ENCODE results near the gene LDLRAD2.

The LDLRAD2 gene

GRCh38 chr1:21842606-21843162, 30.6 kb downstream of the LDLRAD2 start:
- no peak for DNase-seq

DNA sequence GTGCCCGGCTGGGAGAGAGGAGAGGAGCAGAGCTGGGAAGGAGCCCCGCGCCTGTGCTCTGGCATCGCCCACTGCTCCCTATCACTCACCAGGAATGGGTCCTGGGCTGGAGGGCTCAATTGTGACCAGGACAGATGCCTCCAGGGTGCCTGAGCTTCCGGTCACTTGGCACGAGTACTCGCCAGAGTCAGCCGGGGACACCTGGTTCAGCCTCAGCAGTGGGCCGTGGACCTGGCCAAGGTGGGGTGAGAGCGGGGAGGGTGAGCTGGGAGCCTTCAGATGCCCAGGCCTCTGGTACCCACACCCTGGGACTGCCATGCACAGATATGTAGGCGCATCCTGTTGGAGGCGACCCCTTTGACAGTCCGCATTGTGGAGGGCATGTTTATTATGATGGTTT, 31.1 kb downstream of the LDLRAD2 start:
- DNase-seq = no peak

GRCh38 chr1:21843996-21844395, 31.9 kb downstream of the LDLRAD2 start:
- DNase-seq = no peak

DNA sequence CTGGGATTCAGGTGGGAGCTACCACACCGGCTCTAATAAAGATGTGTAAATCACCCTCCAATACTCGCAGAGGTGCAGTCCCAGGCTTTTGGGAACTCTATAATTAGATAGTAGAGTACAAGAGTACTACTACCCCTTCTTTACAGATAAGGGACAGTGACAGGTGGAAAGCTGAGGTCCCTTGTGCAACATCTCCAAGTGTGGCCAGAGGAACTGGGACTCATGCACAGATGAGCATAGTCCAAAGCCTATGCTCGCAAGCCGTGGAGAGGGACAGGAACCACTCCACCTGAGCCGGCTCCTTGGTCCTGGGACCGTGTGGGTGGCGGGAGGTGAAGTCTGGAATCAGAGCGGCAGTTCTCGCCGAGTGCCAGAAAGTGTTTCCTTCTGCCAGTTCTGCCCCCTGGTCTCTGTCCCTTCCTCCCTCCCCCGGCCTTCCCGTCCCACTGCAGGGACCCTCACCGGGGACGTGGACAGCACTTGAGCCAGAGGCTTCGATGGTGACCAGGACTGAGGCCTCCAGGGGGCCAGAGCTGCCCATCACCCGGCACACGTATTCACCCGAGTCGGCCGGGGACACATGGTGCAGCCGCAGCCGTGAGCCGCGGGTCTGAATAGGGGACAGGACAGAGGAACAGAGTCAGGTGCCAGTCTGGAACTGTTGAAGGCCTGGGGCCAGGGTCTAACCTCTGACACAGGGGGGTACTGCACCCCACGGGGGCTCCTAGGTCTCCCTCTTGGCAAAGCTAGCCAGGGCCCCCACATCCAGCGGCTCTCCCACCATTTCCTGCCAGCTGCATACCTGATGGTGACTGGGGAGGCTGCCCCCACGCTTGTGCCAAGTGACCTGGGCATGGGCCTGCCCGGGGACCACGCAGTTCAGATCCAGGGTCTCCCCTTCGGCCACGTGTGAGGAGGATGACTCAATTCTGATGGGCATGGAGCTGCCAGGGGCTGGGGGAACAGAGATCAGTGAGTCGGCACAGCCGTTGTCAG, 33.9 kb downstream of the LDLRAD2 start:
- no peak for DNase-seq

DNA sequence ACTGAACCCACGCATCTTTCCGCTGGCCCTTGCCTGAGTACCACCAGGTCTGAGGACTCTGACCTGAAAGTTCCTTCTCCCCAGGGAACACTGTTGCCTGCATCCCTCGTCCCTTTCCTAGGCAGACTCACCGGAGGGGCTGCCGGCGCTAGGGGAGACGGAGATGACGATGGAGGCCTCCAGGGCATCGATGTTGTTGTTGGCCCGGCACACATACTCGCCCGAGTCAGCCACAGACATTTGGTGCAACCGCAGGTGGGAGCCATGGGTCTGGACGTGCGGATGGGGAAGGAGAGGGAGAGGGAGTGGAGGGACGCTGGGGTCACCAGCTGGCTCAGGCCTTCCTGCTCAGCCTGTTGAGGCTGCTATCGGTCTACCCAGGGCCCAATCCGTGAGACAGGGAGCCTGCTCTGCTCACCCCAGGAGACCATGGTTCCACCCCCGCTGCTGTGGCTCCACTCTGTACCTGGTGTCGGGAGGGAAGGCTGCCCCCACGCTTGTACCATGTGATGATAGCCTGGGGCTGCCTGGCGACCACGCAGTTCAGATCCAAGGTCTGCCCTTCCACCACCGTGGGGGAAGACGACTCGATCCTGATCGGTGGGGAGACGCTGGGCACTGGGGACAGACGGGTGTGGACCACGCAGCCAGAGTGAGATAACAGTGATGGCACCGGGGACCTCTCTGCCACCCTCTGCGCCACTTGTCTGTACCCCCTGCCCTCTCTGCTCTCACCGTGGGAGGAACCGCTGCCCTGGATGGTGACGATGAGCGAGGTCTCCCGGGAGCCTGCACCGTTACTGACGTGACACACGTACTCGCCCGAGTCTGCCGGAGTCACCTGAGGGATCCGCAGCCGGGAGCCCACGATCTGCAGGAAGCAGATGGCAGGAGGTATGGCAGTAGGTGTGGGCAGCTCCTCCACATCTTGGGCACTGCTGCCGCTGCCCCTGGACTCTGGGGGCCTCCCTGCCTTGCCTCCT, 35.4 kb downstream of the LDLRAD2 start:
- DNase-seq = no peak

DNA sequence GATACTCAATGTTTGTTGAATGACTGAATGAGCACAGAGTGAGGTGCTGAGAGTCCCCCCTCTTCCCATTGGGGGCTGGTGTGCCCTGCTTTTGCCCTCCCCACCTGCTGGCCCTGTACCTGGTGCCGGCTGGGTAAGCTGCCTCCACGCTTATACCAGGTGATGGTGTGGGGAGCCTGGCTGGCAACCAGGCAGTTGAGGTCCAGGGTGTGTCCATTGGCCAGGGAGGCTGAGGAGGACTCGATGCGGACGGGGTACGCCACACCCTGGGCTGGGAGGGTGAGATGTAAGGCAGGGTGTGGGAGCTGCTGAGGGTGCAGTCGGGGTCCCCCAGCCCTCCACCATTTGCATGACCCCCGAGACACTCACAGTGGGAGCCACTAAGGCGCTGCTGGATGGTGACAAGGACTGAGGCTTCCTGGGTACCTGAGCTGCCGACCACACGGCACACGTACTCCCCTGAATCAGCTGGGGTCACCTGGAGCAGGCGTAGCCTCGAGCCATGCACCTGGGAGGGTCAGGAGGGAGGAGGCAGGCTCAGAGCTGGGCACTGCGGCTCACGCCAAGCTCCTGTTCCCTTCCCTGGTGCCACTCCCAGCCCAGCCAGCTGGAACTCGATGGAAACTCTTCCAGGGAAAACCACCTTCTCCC, 36.6 kb downstream of the LDLRAD2 start:
- DNase-seq = no peak

GRCh38 chr1:21849909-21850576, 38.0 kb downstream of the LDLRAD2 start:
- DNase-seq = no peak

DNA sequence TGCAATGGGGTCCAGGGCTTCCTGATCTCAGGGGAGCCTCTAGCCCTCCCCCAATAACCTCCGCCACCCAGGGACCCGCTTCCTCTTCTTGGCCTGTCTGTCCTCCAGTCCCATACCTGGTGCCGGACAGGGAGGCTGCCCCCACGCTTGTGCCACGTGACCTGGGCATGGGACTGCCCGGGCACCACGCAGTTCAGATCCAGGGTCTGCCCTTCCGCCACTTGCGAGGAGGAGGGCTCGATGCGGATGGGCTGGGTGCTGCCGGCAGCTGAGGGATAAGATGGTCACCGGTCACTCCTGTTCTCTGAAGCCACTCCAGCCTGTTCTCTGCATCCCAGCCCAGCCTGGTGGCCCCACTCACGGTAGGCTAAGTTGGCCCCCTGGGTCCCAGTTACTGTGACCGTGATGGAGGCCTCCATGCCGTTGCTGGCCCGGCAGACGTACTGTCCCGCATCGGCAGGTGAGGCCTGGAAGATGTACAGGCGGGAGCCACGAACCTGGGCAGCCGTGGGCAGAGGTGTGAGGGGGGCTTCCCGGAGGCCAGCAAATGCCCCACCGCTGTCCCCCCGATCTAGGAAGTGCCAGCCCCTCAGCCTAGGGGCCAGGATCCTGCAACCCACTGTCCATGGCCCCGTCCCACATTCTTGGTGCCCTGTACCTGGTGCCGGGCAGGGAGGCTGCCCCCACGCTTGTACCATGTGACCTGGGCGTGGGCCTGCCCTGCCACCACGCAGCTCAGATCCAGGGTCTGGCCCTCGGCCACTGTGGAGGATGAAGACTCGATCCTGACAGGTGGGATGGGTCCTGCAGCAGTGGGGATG, 39.6 kb downstream of the LDLRAD2 start:
- no peak for DNase-seq

DNA sequence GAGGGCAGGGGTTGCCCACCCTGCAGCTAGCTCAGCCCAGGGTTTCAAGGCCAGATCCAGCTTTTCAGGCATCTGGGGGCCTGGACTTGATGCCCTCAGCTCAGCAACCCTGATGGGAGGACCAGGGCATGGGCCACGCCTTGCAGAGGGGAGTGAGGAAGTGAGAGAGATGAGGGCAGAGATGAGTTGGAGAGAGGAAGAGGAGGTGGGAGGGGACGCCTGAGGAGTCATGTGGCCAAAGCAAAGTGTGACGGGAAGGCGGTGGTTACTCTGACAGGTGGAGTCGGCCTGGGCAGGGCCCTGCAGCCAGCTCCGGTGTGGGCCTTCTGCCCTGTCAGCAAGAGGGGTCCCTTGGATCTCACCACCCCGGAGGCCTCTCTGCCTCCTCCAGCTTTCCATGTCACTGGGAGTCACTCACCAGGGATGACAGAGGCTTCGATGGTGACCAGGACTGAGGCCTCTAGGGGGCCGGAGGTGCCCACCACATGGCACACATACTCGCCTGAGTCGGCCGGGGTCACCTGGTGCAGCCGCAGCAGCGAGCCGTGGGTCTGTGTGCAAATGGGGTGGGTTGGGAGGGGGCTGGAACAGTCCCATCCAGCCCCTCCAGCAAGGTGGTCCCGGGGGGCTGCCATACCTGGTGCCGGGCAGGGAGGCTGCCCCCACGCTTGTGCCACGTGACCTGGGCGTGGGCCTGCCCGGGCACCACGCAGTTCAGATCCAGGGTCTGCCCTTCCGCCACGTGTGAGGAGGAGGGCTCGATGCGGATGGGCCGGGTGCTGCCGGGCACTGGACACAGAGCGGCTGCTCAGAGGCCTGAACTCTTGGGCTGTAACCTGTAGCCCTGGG, 40.4 kb downstream of the LDLRAD2 start:
- DNase-seq = no peak

DNA sequence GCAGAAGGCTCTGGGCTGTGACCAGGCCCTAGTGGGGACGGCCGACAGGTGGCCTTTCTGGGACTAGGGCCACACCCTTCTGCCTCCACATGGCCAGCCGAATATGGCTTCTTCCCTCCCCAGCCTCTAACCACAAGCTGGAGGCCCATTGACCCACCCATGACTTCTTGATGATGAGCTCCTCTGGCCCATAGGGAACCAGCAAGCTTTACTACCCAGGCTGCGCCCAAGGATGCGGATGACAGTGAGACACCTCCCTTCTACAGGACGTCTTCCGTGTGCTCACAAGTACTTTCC, 41.0 kb downstream of the LDLRAD2 start:
- no peak for DNase-seq

GRCh38 chr1:21854090-21854750, 42.2 kb downstream of the LDLRAD2 start:
- DNase-seq = no peak

GRCh38 chr1:21854751-21855131, 42.7 kb downstream of the LDLRAD2 start:
- no peak for DNase-seq

- DNase-seq = no peak
These were observed 43.4 kb downstream of the LDLRAD2 start for GRCh38 chr1:21855257-21856096.

DNA sequence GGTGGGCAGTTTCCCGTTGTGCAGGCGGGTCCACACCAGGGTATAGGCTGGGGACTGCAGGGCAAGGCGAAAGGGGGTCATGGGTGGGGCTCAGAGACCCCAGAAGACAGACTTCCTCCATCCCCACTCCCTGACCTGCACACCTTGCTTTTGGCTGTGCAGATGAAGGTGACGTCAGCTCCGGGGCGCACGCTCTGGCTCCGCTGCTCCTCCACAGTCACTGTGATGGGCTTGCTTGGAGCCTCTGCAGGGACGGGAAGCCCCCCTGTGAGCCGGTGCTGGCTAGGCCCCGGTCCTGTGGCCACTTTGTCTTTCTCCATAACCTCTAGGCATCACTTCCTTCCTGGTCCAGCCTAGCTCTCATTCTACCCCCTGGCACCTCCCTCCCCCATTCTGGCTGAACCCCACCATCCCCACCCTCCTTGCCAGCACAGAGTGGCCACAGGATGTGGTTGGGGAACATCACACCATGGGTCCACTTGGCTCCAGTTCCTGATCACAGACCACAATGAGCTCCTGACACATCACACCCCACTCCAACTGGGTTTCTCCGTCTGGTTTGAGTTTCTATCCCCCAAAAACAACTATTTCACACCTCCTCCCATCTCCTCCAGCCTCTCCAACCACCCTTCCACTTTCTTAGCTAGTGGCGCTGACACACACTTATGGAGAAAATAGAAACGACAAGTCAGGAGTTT, 45.2 kb downstream of the LDLRAD2 start:
- DNase-seq = peak in 1 of 51 donors; percentile 18

GRCh38 chr1:21857840-21858670, 46.0 kb downstream of the LDLRAD2 start:
- no peak for DNase-seq

- no peak for DNase-seq
These were observed 47.7 kb downstream of the LDLRAD2 start for GRCh38 chr1:21859669-21860179.

Data from hypothalamus (tissue), 51 donors.